Vagina (tissue), 2 donors: Measurements from ENCODE around the gene SSTR4.

ENCODE experiments used
- POLR2A ChIP-seq, 2 donors: fragments of 450-650 bp; IDR thresholded peaks; one replicate each; pipeline ENCODE4 v1.6.1; 2017; ENCODE audit warnings: antibody characterized with exemption in 2 of 2, mild to moderate bottlenecking in 2 of 2, moderate library complexity in 2 of 2
- POLR2AphosphoS5 ChIP-seq, 2 donors: sonication (generic); formaldehyde crosslinking; IDR thresholded peaks; one replicate each; pipeline ENCODE4 v1.9.0; 2017; ENCODE audit warnings: antibody characterized with exemption in 2 of 2, mild to moderate bottlenecking in 2 of 2, low read depth in 1 of 2; ENCODE audit not compliant: insufficient read depth in 1 of 2
- TF ChIP-seq, protein P1 (sequence below), 3 experiments: fragments of 450-650 bp in 2 of 3; fragments of 200-600 bp in 1 of 3; sonication (generic) in 1 of 3; IDR thresholded peaks; one replicate each; pipeline ENCODE4 v1.5.1; 2017 to 2019; ENCODE audit warnings: antibody characterized with exemption in 3 of 3, mild to moderate bottlenecking in 2 of 3, moderate library complexity in 2 of 3

DNA sequence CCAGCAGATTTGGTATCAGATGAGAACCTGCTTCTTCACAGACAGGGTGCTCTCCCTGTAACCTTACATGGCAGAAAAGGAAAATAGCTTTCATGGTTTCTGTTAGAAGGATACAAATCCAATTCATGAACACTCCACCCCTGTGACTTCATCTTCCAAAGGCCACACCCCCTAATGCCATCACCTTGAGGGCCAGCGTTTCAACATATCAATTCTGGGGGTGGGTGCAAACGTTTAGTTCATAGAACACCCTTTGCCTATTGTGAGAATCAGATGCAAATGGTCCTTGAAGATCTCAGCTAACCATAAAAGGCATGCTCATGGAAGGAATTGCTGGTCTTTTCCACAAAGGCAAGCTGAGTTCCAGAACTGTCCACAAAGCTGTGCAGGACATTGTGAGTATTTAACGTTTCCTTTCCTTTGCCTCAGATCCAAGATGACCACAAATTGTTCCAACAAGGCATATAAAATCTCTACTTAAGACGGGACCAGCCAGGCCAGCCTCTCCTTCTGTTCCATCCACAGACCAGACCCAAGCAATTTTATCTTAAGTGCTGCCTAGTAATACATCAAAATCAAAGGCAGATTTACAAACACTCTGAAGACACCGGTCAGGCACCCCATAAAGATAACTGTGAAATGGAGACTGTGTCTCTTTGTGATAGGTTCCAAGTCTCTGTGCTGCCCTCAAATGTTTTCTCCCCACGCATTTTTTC, 34.7 kb upstream of the SSTR4 start:
- no peak for TF ChIP-seq POLR2A (IDR thresholded peaks at IDR 0.05)
- no peak for TF ChIP-seq POLR2AphosphoS5 (IDR thresholded peaks at IDR 0.05; ENCODE audit: insufficient read depth in 1 of 2, low read depth in 1 of 2)
- TF ChIP-seq, protein P1, sequence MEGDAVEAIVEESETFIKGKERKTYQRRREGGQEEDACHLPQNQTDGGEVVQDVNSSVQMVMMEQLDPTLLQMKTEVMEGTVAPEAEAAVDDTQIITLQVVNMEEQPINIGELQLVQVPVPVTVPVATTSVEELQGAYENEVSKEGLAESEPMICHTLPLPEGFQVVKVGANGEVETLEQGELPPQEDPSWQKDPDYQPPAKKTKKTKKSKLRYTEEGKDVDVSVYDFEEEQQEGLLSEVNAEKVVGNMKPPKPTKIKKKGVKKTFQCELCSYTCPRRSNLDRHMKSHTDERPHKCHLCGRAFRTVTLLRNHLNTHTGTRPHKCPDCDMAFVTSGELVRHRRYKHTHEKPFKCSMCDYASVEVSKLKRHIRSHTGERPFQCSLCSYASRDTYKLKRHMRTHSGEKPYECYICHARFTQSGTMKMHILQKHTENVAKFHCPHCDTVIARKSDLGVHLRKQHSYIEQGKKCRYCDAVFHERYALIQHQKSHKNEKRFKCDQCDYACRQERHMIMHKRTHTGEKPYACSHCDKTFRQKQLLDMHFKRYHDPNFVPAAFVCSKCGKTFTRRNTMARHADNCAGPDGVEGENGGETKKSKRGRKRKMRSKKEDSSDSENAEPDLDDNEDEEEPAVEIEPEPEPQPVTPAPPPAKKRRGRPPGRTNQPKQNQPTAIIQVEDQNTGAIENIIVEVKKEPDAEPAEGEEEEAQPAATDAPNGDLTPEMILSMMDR (IDR thresholded peaks at IDR 0.05) = no peak
